HL-60 (cell line): Measurements from ENCODE around the gene ALPL.

ENCODE experiments used
- GABPA ChIP-seq: IDR thresholded peaks from 2 replicates; pipeline ENCODE4 v1.6.1; 2012; ENCODE audit warnings: low read depth
- POLR2AphosphoS5 ChIP-seq: IDR thresholded peaks from 2 replicates; pipeline ENCODE4 v1.6.1; 2012; ENCODE audit warnings: low read depth
- TF ChIP-seq, protein P1 (sequence below): IDR thresholded peaks from one replicate; pipeline ENCODE4 v1.5.1; 2011; ENCODE audit warnings: low read length, control low read depth, inconsistent platforms; ENCODE audit not compliant: insufficient read depth
- TF ChIP-seq, protein P2 (sequence below): IDR thresholded peaks from 2 replicates; pipeline ENCODE4 v1.6.1; 2012; ENCODE audit warnings: low read depth; ENCODE audit not compliant: insufficient replicate concordance

DNA sequence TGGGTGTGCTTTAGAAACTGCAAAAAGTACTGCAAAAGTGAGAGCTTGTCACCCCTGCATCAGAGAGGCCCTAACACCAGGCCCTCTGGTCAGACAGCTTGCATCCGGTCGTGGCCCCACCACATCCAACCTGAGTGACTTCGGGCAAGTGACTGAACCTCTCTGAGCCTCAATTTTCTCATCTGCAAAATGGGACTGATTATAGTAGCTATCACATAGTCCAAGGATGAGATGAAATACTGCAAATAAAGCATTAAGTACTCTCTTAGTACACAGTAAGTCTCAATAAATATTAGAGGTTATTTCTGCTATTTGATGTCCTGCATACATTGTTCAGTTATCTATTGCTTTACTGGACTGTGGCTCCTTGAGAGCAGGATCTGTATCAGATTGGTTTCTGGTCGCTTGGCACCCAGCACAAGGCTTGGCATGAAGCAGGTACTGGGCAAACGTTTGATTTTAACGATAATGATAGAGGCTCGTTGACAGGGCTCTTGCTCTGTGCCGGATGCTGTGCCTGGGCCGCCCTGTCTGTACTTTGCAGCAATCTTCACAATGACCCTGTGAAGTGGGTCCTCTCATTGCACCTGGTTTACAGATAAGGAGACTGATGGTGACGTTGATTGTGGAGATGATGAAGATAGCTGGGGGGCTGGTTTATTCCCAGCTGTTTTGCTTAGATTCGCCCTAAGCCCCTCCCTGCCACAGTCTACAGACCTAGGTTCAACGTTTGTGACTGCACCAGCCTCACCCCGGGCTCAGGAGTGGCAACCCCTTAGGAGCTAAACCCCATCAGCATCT lies 116.4 kb downstream of the ALPL start:
- TF ChIP-seq, protein P1, sequence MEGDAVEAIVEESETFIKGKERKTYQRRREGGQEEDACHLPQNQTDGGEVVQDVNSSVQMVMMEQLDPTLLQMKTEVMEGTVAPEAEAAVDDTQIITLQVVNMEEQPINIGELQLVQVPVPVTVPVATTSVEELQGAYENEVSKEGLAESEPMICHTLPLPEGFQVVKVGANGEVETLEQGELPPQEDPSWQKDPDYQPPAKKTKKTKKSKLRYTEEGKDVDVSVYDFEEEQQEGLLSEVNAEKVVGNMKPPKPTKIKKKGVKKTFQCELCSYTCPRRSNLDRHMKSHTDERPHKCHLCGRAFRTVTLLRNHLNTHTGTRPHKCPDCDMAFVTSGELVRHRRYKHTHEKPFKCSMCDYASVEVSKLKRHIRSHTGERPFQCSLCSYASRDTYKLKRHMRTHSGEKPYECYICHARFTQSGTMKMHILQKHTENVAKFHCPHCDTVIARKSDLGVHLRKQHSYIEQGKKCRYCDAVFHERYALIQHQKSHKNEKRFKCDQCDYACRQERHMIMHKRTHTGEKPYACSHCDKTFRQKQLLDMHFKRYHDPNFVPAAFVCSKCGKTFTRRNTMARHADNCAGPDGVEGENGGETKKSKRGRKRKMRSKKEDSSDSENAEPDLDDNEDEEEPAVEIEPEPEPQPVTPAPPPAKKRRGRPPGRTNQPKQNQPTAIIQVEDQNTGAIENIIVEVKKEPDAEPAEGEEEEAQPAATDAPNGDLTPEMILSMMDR = no peak
- TF ChIP-seq GABPA (no peak), POLR2AphosphoS5 (no peak)
- TF ChIP-seq, protein P2, sequence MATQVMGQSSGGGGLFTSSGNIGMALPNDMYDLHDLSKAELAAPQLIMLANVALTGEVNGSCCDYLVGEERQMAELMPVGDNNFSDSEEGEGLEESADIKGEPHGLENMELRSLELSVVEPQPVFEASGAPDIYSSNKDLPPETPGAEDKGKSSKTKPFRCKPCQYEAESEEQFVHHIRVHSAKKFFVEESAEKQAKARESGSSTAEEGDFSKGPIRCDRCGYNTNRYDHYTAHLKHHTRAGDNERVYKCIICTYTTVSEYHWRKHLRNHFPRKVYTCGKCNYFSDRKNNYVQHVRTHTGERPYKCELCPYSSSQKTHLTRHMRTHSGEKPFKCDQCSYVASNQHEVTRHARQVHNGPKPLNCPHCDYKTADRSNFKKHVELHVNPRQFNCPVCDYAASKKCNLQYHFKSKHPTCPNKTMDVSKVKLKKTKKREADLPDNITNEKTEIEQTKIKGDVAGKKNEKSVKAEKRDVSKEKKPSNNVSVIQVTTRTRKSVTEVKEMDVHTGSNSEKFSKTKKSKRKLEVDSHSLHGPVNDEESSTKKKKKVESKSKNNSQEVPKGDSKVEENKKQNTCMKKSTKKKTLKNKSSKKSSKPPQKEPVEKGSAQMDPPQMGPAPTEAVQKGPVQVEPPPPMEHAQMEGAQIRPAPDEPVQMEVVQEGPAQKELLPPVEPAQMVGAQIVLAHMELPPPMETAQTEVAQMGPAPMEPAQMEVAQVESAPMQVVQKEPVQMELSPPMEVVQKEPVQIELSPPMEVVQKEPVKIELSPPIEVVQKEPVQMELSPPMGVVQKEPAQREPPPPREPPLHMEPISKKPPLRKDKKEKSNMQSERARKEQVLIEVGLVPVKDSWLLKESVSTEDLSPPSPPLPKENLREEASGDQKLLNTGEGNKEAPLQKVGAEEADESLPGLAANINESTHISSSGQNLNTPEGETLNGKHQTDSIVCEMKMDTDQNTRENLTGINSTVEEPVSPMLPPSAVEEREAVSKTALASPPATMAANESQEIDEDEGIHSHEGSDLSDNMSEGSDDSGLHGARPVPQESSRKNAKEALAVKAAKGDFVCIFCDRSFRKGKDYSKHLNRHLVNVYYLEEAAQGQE = no peak
